SK-N-SH (cell line): Measurements from ENCODE around the gene RAB8A. TPM values are rescaled to one million over a fixed set of nuclear protein-coding genes. Genes with fewer than 3 reads are reported as not detected.

Experiments
- CTCF ChIA-PET: fragments of 300-600, 350-600 bp; formaldehyde crosslinking; extraction: SDS; loops from one replicate; lab custom pipeline; 2021; lab: Yijun Ruan, JAX
- POLR2A ChIA-PET: fragments of 350-600 bp; sonication (Branson Sonifier 250); formaldehyde crosslinking; extraction: SDS; loops from one replicate; lab custom pipeline; 2020; ENCODE audit warnings: antibody characterized with exemption, inconsistent platforms; lab: Yijun Ruan, JAX
- DNase-seq: peaks from one replicate; pipeline ENCODE4 v3.0.0; 2012
- H2AFZ ChIP-seq: fragments of 200-600 bp; sonication (generic); 2 replicates; pipeline ENCODE4 v1.8.1; 2016; ENCODE audit warnings: antibody characterized with exemption, mild to moderate bottlenecking, low read depth
- H3F3A ChIP-seq: fragments of 200-600 bp; sonication (generic); replicated peaks from 2 replicates; pipeline ENCODE3; 2016; ENCODE audit warnings: antibody characterized with exemption, mild to moderate bottlenecking; ENCODE audit not compliant: insufficient read depth
- H3K27ac ChIP-seq, 2 experiments: fragments of 200-500 bp in 1 of 2; fragments of 200-600 bp in 1 of 2; sonication (Bioruptor generic) in 1 of 2; sonication (generic), shearing (Covaris generic) in 1 of 2; 2 replicates each; pipeline versions ENCODE4 v1.5.1 to v1.6.1; 2014 to 2016; ENCODE audit warnings: low read depth in 2 of 2, inconsistent platforms in 1 of 2, low read length in 1 of 2, mild to moderate bottlenecking in 1 of 2, mixed read lengths in 1 of 2
- H3K27me3 ChIP-seq: fragments of 200-600 bp; sonication (generic), shearing (Covaris generic); 2 replicates; pipeline ENCODE4 v1.6.1; 2016; ENCODE audit warnings: mixed run types; ENCODE audit not compliant: insufficient read depth
- H3K36me3 ChIP-seq, 2 experiments: fragments of 200-500 bp in 1 of 2; fragments of 200-600 bp in 1 of 2; sonication (Bioruptor generic) in 1 of 2; sonication (generic) in 1 of 2; replicated peaks in 1 of 2; 2 replicates each; pipeline versions ENCODE3 to v1.5.1; 2014 to 2016; ENCODE audit warnings: low read length in 1 of 2, mild to moderate bottlenecking in 1 of 2; ENCODE audit not compliant: insufficient read depth in 2 of 2, control insufficient read depth in 1 of 2
- H3K4me1 ChIP-seq, 2 experiments: fragments of 200-500 bp in 1 of 2; fragments of 200-600 bp in 1 of 2; sonication (Bioruptor generic) in 1 of 2; sonication (generic), shearing (Covaris generic) in 1 of 2; 2 replicates each; pipeline versions ENCODE4 v1.5.1 to v1.6.1; 2014 to 2016; ENCODE audit warnings: low read depth in 1 of 2, low read length in 1 of 2, mixed run types in 1 of 2; ENCODE audit not compliant: insufficient read depth in 2 of 2, control insufficient read depth in 1 of 2
- H3K4me2 ChIP-seq: fragments of 200-600 bp; sonication (generic), shearing (Covaris generic); 2 replicates; pipeline ENCODE4 v1.6.1; 2017; ENCODE audit warnings: mixed run types
- H3K4me3 ChIP-seq, 2 experiments: fragments of 200-500 bp in 1 of 2; fragments of 200-600 bp in 1 of 2; sonication (Bioruptor generic) in 1 of 2; sonication (generic), shearing (Covaris generic) in 1 of 2; 2 replicates each; pipeline versions ENCODE4 v1.5.1 to v1.8.1; 2014 to 2016; ENCODE audit warnings: low read depth in 2 of 2, inconsistent platforms in 1 of 2, low read length in 1 of 2, mild to moderate bottlenecking in 1 of 2, mixed read lengths in 1 of 2, moderate library complexity in 1 of 2
- H3K79me2 ChIP-seq: fragments of 200-600 bp; sonication (generic); 2 replicates; pipeline ENCODE4 v1.8.1; 2017; ENCODE audit warnings: mild to moderate bottlenecking; ENCODE audit not compliant: insufficient read depth
- H3K9ac ChIP-seq: fragments of 200-600 bp; sonication (generic); 2 replicates; pipeline ENCODE4 v1.6.1; 2017; ENCODE audit warnings: mixed run types
- H3K9me2 ChIP-seq: fragments of 200-600 bp; sonication (generic); 2 replicates; pipeline ENCODE4 v1.6.1; 2017; ENCODE audit warnings: mixed run types
- H3K9me3 ChIP-seq: fragments of 200-600 bp; sonication (generic); 2 replicates; pipeline ENCODE4 v1.6.1; 2017; ENCODE audit warnings: mixed run types, mild to moderate bottlenecking, moderate library complexity
- H4K20me1 ChIP-seq: fragments of 200-600 bp; sonication (generic); 2 replicates; pipeline ENCODE4 v1.6.1; 2017; ENCODE audit warnings: mild to moderate bottlenecking, mixed run types; ENCODE audit not compliant: insufficient read depth
- CHD2 ChIP-seq: fragments of 150-350 bp; IDR thresholded peaks from 2 replicates; pipeline ENCODE4 v1.6.1; 2018; ENCODE audit warnings: low read length; ENCODE audit not compliant: partially characterized antibody
- EZH2phosphoT487 ChIP-seq: fragments of 200-600 bp; sonication (generic); IDR thresholded peaks from 2 replicates; pipeline ENCODE4 v1.6.1; 2017; ENCODE audit warnings: low read depth, mixed run types, mild to moderate bottlenecking, antibody characterized with exemption, moderate library complexity, borderline replicate concordance
- GATA2 ChIP-seq: sonication (generic); formaldehyde crosslinking; IDR thresholded peaks from 2 replicates; pipeline ENCODE4 v1.5.0; 2020; ENCODE audit warnings: mild to moderate bottlenecking, missing genetic modification reagents
- JUND ChIP-seq: IDR thresholded peaks from 2 replicates; pipeline ENCODE4 v1.4.0; 2012
- MAX ChIP-seq: IDR thresholded peaks from 2 replicates; pipeline ENCODE4 v1.4.0; 2012; ENCODE audit warnings: low read depth
- MEF2A ChIP-seq: IDR thresholded peaks from 2 replicates; pipeline ENCODE4 v1.4.0; 2012; ENCODE audit warnings: low read depth, borderline replicate concordance
- MXI1 ChIP-seq: IDR thresholded peaks from 2 replicates; pipeline ENCODE4 v1.6.1; 2012; ENCODE audit warnings: mild to moderate bottlenecking, low read depth, low read length, improper control_type of control experiment
- NRF1 ChIP-seq: IDR thresholded peaks from 2 replicates; pipeline ENCODE4 v1.6.1; 2012; ENCODE audit warnings: low read depth, mild to moderate bottlenecking, low read length
- RCOR1 ChIP-seq: fragments of 150-350 bp; IDR thresholded peaks from 2 replicates; pipeline ENCODE4 v1.6.1; 2017; ENCODE audit warnings: antibody characterized with exemption, low read length
- RXRA ChIP-seq: IDR thresholded peaks from 2 replicates; pipeline ENCODE4 v1.4.0; 2012; ENCODE audit warnings: low read depth, mild to moderate bottlenecking, borderline replicate concordance
- ZBTB33 ChIP-seq: IDR thresholded peaks from 2 replicates; pipeline ENCODE4 v1.4.0; 2012; ENCODE audit warnings: low read depth, borderline replicate concordance
- WGBS: methylation state at CpG from one replicate; pipeline ENCODE4 v1.1.6; 2017; ENCODE audit warnings: low lambda C conversion rate; 5-methylcytosine and 5-hydroxymethylcytosine counted together
- polyA plus RNA-seq, 3 experiments: library from polyadenylated mRNA; depleted of rRNA; stranded (reverse); fragments of >200 nt; gene quantifications; 2 replicates each; pipeline ENCODE4 v1.2.3, GENCODE V29; 2012
- TF ChIP-seq, protein P1 (sequence below): IDR thresholded peaks from 2 replicates; pipeline ENCODE4 v1.6.1; 2012; ENCODE audit warnings: mild to moderate bottlenecking, low read depth, low read length, moderate library complexity
- TF ChIP-seq, protein P2 (sequence below): IDR thresholded peaks from 2 replicates; pipeline ENCODE4 v1.4.0; 2012; ENCODE audit warnings: low read depth, borderline replicate concordance

RAB8A gene
- polyA plus RNA-seq, 1 of the 3 experiments (the other 2 are of a cell fraction), result 55.2 TPM

GRCh38 chr19:16143399-16144215 is 31.9 kb downstream of the RAB8A start, which contains the start of gene HSH2D:
Gene HSH2D, plus strand, starts transcription at chr19:16143685. Its CDS starts 5,066 bp downstream, at chr19:16148751.
- CTCF ChIA-PET, result interaction anchor here (1.3 to 1.8 kb wide), 2 partner anchors 41 to 102 kb away, joined by 4 read pairs; partner anchors contain the start of gene FAM32A
- 29% methylated on average over 12 of the region's 13 CpGs for WGBS

GRCh38 chr19:16144216-16144581 is 32.5 kb downstream of the RAB8A start:
- Histone ChIP-seq H3K4me3 (no peak overlapping the region), H3K9me2 (no peaks in the 10 kb centered on the region), H3K4me1 (no peaks in the 10 kb centered on the region), H3K27me3 (no peaks in the 10 kb centered on the region; the same call in 1 of the 2 replicates), H3K9ac (no peak overlapping the region), H2AFZ (no peak overlapping the region), H3K27ac (no peak overlapping the region), H3K9me3 (no peaks in the 10 kb centered on the region), H3F3A (no peaks in the 10 kb centered on the region), H3K4me2 (no peak overlapping the region), H4K20me1 (no peaks in the 10 kb centered on the region), H3K36me3 (no peaks in the 10 kb centered on the region), H3K79me2 (no peaks in the 10 kb centered on the region)
- DNase-seq, result no peak
- ChIA-PET CTCF (interaction anchor here (1.8 kb wide), 1 partner anchor 41 kb away, joined by 4 read pairs; the partner anchor contains the start of gene FAM32A), POLR2A (no interaction called here)
- 14% methylated on average over 1 of the region's 1 CpG for WGBS
- TF ChIP-seq NRF1, result no peak
- TF ChIP-seq CHD2, result no peak
- no peak for TF ChIP-seq ZBTB33
- TF ChIP-seq JUND, result no peak
- no peak for TF ChIP-seq RCOR1
- TF ChIP-seq, protein P1, sequence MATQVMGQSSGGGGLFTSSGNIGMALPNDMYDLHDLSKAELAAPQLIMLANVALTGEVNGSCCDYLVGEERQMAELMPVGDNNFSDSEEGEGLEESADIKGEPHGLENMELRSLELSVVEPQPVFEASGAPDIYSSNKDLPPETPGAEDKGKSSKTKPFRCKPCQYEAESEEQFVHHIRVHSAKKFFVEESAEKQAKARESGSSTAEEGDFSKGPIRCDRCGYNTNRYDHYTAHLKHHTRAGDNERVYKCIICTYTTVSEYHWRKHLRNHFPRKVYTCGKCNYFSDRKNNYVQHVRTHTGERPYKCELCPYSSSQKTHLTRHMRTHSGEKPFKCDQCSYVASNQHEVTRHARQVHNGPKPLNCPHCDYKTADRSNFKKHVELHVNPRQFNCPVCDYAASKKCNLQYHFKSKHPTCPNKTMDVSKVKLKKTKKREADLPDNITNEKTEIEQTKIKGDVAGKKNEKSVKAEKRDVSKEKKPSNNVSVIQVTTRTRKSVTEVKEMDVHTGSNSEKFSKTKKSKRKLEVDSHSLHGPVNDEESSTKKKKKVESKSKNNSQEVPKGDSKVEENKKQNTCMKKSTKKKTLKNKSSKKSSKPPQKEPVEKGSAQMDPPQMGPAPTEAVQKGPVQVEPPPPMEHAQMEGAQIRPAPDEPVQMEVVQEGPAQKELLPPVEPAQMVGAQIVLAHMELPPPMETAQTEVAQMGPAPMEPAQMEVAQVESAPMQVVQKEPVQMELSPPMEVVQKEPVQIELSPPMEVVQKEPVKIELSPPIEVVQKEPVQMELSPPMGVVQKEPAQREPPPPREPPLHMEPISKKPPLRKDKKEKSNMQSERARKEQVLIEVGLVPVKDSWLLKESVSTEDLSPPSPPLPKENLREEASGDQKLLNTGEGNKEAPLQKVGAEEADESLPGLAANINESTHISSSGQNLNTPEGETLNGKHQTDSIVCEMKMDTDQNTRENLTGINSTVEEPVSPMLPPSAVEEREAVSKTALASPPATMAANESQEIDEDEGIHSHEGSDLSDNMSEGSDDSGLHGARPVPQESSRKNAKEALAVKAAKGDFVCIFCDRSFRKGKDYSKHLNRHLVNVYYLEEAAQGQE, result no peak
- TF ChIP-seq GATA2, result no peak
- no peak for TF ChIP-seq MXI1

More at GRCh38 chr19:16143399-16144215, 31.9 kb downstream of the RAB8A start, which contains the start of gene HSH2D:
- Histone ChIP-seq H3K9me2 (no peaks in the 10 kb centered on the region), H3K9me3 (no peaks in the 10 kb centered on the region), H3K27ac (no peak within 1 kb of the TSS), H3K9ac (no peak within 1 kb of the TSS), H3K36me3 (no peaks in the 10 kb centered on the region), H3K4me1 (no peaks in the 10 kb centered on the region), H3K4me3 (no peak within 1 kb of the TSS), H3K4me2 (no peak within 1 kb of the TSS), H4K20me1 (no peaks in the 10 kb centered on the region), H2AFZ (no peak within 1 kb of the TSS), H3K27me3 (no peaks in the 10 kb centered on the region; the same call in 1 of the 2 replicates), H3F3A (no peaks in the 10 kb centered on the region), H3K79me2 (no peaks in the 10 kb centered on the region)
- POLR2A ChIA-PET, result no interaction called here
- DNase-seq, result no peak
- TF ChIP-seq EZH2phosphoT487 (no peak), MEF2A (no peak), RXRA (no peak), ZBTB33 (no peak), CHD2 (no peak), GATA2 (no peak), NRF1 (no peak), MAX (no peak)
- TF ChIP-seq, protein P2, sequence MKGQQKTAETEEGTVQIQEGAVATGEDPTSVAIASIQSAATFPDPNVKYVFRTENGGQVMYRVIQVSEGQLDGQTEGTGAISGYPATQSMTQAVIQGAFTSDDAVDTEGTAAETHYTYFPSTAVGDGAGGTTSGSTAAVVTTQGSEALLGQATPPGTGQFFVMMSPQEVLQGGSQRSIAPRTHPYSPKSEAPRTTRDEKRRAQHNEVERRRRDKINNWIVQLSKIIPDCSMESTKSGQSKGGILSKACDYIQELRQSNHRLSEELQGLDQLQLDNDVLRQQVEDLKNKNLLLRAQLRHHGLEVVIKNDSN, result no peak
